ENCODE data around the gene MKI67.
"Not testable (repeated sequence)": the region's sequence is repeated elsewhere in the genome, so short reads cannot be mapped to it uniquely, and the experiment has no call there.

Gene MKI67

GRCh38 chr10:128147064-128147463 is 20.8 kb upstream of the MKI67 start:
- no peak for FAIRE-seq

GRCh38 chr10:128144547-128144946 is 18.3 kb upstream of the MKI67 start:
- no peak for FAIRE-seq

- FAIRE-seq: no peak
Observed at GRCh38 chr10:128143531-128143930, 17.3 kb upstream of the MKI67 start.

- no peak for FAIRE-seq
Observed at GRCh38 chr10:128140425-128140824, 14.2 kb upstream of the MKI67 start.

GRCh38 chr10:128138429-128138828 is 12.2 kb upstream of the MKI67 start:
- not testable (repeated sequence) for FAIRE-seq

GRCh38 chr10:128137877-128138276 is 11.7 kb upstream of the MKI67 start:
- FAIRE-seq: no peak

GRCh38 chr10:128130051-128130450 is 3.8 kb upstream of the MKI67 start:
- FAIRE-seq: no peak

GRCh38 chr10:128128582-128128981 is 2.4 kb upstream of the MKI67 start:
- FAIRE-seq: no peak

- FAIRE-seq: no peak
Observed at GRCh38 chr10:128125416-128125943, 743 bp downstream of the MKI67 start.

- FAIRE-seq: no peak
Observed at GRCh38 chr10:128124813-128125403, 1.3 kb downstream of the MKI67 start.

GRCh38 chr10:128123846-128124245 is 2.4 kb downstream of the MKI67 start:
- FAIRE-seq: no peak

- FAIRE-seq: no peak
Observed at GRCh38 chr10:128122931-128123330, 3.3 kb downstream of the MKI67 start.

GRCh38 chr10:128121750-128122412 is 4.3 kb downstream of the MKI67 start:
- FAIRE-seq: no peak

- FAIRE-seq: no peak
Observed at GRCh38 chr10:128116851-128117615, 9.2 kb downstream of the MKI67 start.

GRCh38 chr10:128116187-128116586 is 10.0 kb downstream of the MKI67 start:
- no peak for FAIRE-seq

- FAIRE-seq: no peak
Observed at GRCh38 chr10:128115356-128115755, 10.9 kb downstream of the MKI67 start.

GRCh38 chr10:128114901-128115300 is 11.3 kb downstream of the MKI67 start:
- FAIRE-seq: no peak

GRCh38 chr10:128113026-128113425 is 13.2 kb downstream of the MKI67 start:
- no peak for FAIRE-seq

GRCh38 chr10:128111696-128112095 is 14.5 kb downstream of the MKI67 start:
- FAIRE-seq: no peak

GRCh38 chr10:128110339-128110738 is 15.9 kb downstream of the MKI67 start:
- FAIRE-seq: no peak

GRCh38 chr10:128109707-128110106 is 16.5 kb downstream of the MKI67 start:
- no peak for FAIRE-seq

- FAIRE-seq: no peak
Observed at GRCh38 chr10:128105383-128105782, 20.8 kb downstream of the MKI67 start.

GRCh38 chr10:128103229-128103714 is 23.0 kb downstream of the MKI67 start:
- FAIRE-seq: no peak
